ENCODE data around the gene PHTF1.
"Not testable (repeated sequence)": the region's sequence is repeated elsewhere in the genome, so short reads cannot be mapped to it uniquely, and the experiment has no call there.

The PHTF1 gene

GRCh38 chr1:113779542-113779941 lies 20.3 kb upstream of the PHTF1 start:
- H3K4me3 ChIP-seq (ENCODE audit: low read depth, low read length): no peak overlapping the region

- H3K4me3 ChIP-seq (ENCODE audit: low read depth, low read length): no peak overlapping the region
These were observed 18.3 kb upstream of the PHTF1 start for GRCh38 chr1:113777561-113777960.

DNA sequence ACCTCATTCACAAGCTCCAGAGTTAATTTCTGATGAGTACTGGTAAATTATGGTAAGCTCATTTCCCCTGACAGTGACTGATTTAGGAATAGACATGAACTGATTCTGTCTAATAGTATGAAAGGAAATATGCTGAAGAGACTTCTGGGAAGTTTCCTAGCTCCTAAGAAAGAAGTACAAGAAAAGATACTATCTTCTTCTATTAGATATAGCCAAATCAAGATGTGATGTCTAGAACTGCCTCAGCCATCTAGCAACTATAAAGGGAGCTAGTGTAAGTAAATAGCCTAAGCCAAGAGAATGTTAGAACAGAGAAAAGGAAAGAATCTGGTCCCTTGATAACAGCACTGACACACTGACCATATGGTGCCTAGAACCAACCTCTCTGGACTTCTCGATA lies 10.7 kb upstream of the PHTF1 start:
- H3K4me3 ChIP-seq (ENCODE audit: low read depth, low read length): no peak overlapping the region

DNA sequence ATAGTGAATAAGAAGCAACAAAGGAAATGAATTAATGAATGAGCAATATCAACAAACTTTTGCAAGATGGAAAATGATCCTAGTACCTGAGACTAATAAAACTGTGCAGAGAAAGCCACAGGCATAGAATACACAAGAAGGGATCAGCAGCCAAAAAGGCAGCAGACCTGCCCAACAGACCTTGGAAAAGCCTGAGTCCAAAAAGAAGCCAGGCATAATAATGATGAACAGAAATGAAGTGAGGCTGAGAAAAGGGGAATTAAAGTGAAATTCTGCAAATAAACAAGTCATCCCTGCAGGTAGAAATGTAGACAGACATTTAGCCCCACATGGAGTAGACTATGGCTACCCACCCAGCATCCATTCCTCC lies 10.3 kb upstream of the PHTF1 start:
- no peak overlapping the region for H3K4me3 ChIP-seq (ENCODE audit: low read depth, low read length)

DNA sequence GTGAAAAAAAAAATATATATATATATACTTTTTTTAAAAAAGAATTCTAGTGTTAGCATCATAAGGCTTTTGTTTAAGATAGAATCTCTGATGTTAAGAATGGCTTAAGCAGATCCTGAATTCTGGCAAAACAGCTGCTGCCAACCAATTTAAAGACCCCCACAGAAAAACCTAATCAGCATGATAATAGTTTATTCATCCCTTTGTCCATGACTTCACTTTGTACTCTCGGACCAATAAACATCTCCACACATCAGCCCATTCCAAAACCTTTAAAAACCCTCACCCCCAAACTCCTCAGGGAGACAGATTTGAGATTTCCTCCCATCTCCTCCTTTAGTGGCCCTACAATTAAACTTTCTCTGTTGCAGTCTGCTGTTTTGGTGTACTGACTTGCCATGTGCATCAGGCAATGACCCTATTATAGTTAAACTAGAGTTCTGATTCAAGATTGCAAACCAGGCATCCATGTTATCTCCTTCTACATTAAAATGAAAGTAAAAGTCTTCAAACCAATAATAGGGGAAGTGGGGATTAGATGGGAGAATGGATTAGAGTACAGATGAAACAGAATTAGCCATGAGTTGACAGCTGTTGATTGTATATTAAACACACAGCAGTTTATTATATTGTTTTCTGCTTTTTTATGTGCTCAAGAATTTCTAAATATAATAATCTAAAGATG lies 9.8 kb upstream of the PHTF1 start:
- no peak overlapping the region for H3K4me3 ChIP-seq (ENCODE audit: low read depth, low read length)

DNA sequence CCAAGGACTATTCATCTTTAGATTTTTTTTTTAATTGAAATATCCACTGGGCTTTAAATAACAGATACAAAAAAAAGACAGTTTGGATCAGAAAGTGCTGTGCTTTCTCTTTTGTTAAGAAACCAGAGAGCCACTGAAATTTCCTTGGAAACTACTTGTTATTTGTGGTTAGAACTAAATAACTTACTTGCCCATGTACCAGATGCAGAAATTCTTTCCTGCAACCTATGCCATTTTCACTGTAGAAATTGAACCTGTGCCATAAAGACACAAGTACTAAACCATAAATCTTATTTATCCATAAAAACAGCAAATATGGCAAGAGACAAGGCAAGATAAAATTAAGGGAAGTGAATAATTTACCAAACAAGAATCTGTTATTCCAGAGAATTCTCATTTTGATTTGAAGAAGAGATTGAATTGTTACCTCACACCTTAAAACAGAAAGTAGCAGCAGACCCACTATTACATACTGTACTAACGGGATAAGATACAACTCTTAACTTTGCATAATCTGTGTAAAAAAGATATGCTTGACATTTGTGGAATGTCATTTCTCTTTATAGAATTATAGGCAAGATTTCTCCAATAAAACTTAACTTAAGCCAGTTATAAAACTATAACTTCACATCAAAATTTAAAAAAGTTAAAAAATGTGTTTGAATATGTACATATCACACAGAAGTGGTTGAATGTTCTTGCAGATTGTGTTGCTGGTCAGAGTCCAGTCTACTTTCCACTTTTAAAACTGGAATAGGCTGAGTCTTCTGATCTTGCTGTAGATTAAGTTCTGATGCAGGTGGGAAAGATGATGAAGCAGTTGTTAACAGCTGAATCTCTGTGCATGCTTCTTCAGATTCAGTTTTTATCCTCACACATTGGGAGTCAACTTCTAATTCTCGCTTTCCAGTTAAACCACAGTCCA lies 6.3 kb upstream of the PHTF1 start:
- no peak overlapping the region for H3K4me3 ChIP-seq (ENCODE audit: low read depth, low read length)

DNA sequence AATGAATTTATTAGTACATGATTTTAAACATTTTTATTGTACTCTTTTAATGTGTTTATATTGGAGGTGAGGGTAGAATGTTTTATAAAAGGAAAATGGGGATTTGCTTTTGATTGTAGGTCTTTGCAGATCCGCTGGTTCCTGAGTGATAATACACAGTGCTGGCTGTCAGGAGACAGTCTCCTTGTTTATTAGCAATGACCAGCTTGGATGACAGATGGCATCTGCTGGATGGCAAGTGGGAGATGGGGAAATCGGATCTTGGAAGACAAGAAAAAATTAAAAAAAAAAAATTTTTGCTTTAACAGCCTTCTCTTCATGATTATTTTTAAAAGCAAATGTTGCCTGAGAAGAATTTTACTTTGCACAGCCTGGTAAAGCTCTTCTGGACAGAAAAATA lies 4.4 kb upstream of the PHTF1 start:
- H3K4me3 ChIP-seq (ENCODE audit: low read depth, low read length): no peak overlapping the region

DNA sequence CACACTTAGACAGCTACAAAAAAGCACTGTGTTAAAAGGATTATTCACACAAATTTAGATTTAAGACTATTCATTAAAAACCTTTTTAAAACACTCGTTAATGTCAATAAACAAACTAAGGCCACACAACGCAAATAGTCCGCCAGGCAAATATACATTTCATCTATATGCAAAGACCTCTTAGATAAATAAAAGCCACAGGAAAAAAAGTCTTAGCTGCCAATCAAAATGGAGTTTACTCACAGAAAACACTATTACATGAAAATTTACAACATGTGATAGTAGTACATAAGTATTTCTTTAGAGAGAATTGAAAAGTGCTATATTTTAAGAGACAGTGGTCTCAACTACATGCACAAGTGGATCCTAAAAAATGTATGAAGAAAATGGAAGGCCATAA lies 2.7 kb upstream of the PHTF1 start:
- H3K4me3 ChIP-seq (ENCODE audit: low read depth, low read length): no peak overlapping the region

DNA sequence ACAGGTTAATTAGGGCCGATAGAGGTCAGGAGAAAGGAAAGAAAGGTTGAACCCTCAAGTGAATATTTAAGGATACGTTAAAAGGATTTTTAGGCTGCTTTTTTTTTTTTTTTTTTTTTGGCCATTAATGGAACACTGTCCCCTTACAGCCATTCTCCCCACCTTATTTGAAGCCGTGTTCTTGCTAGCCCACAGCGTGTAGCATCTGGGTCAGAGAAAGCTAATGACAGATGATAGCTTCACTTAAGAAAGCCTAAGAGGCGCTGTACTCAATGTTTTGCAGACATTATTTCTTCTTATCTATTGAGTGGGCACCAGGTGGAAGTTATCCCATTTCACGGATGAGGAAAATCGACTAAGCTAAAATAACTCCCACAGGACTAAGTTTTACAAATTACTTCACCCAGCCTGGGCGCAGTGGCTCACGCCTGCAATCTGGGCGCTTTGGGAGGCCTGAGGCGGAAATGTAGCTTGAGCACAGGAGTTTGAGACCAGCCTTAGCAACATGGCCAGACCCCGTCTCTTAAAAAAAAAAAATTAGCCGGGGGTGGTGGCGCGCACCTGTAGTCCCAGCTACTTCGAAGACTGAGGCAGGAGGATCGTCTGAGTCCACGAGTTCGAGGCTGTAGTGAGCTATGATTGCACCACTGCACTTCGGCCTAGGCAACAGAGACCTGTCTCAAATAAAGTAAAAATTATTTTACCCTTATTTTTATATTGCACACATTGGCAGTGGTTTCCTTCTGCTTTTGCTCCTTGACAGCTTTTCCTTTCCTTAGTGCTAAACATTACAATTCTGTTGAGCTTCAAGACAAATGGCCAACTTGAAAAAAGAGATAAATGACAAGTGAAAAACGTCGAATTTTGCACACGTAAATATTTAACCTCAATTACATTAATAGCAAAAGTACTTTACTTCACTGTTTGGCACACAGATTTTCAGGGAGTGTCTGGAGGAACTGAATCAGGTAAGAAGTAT lies 1.1 kb upstream of the PHTF1 start:
- H3K4me3 ChIP-seq (ENCODE audit: low read depth, low read length): peak overlapping the region; percentile 75

GRCh38 chr1:113758631-113759332 lies 504 bp downstream of the PHTF1 start:
- H3K4me3 ChIP-seq (ENCODE audit: low read depth, low read length): peak overlapping the region; percentile 75

DNA sequence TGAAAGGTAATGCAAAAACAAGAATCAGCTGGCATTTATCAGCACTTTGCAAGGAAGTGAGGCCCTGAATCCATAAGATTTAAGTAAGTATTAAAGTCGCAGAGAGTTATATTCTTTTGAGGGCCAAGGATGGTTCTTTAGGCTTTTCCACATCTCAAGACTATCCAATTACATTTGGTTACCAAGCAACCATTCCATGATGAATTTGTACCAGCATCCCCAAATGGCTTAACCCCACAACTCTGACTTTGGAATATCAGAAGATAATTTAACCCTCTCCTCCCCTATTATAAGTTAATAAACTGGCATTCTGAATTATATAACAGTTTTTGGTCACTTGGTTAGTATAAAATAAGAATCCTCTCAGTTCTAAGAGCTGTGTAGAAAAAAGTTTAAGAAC lies 2.8 kb downstream of the PHTF1 start:
- no peak overlapping the region for H3K4me3 ChIP-seq (ENCODE audit: low read depth, low read length)

GRCh38 chr1:113753333-113753732 lies 6.0 kb downstream of the PHTF1 start:
- H3K4me3 ChIP-seq (ENCODE audit: low read depth, low read length): not testable (repeated sequence)

DNA sequence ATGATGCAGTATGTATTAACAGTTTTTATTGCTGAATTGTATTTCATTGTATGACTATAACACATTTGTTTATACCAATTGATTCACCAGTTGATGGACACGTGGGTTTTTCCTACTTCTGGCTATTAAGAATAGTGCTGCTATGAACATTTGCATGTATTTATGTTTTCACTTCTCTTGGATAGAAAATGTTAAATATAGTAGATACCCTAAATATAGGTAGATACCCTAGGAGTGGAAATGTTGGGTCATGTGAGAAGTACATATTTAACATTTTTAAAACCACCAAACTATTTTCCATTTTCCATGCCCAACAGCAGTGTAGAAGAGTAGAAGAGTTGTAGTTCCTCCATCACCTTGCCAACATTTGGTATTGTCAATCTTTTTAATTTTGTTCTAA lies 7.8 kb downstream of the PHTF1 start:
- H3K4me3 ChIP-seq (ENCODE audit: low read depth, low read length): no peak overlapping the region

- no peak overlapping the region for H3K4me3 ChIP-seq (ENCODE audit: low read depth, low read length)
These were observed 8.2 kb downstream of the PHTF1 start for GRCh38 chr1:113751114-113751513.

- no peak overlapping the region for H3K4me3 ChIP-seq (ENCODE audit: low read depth, low read length)
These were observed 9.9 kb downstream of the PHTF1 start for GRCh38 chr1:113749402-113749801.

- no peak overlapping the region for H3K4me3 ChIP-seq (ENCODE audit: low read depth, low read length)
These were observed 11.9 kb downstream of the PHTF1 start for GRCh38 chr1:113747376-113747775.

- H3K4me3 ChIP-seq (ENCODE audit: low read depth, low read length): no peak overlapping the region
These were observed 13.9 kb downstream of the PHTF1 start for GRCh38 chr1:113745425-113745824.

- H3K4me3 ChIP-seq (ENCODE audit: low read depth, low read length): no peak overlapping the region
These were observed 15.2 kb downstream of the PHTF1 start for GRCh38 chr1:113744114-113744513.

DNA sequence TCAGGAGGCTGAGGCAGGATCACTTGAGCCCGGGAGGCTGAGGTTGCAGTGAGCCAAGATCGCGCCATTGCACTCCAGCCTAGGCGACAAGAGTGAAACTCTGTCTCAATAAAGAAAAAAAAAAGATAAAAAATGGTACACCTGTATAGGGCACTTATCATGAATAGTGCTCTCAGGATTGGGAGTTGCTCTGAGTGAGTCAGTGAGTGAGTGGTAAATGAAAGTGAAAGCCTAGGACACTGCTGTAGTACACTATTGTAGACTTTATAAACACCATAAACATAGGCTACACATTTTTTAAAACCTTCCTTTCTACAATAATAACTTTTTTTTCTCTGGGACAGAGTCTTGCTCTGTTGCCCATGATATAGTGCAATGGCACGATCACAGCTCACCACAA lies 16.8 kb downstream of the PHTF1 start:
- no peak overlapping the region for H3K4me3 ChIP-seq (ENCODE audit: low read depth, low read length)

DNA sequence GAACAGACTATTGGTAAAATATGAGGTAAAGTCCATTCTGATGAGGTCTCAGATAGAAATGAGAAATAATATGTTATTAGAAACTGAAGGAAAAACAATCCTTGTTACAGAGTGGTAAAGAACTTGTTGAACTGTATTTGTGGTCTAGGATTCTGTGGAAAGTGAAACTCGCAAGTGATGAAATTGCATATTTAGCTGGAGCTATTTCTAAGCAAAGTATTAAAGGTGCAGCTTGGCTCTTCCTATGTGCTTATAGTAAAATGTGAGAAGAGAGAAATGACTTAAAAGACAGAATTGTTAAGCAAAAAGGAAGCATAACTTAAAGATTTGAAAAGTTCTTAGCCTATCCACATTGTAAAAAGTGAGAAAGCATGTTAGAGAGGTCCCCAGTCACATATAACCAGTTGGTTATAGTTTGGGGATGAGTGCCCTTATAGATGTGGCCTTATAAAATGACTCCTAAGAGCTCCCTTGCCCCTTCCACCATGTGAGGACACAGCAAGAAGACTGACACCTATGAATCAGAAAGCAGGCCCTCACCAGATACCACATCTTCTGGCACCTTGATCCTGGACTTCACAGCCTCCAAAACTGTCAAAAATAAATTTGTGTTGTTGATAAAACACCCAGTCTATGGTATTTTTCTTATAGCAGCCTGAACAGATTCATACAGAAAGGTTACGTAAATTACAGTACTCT lies 24.8 kb downstream of the PHTF1 start:
- no peak overlapping the region for H3K4me3 ChIP-seq (ENCODE audit: low read depth, low read length)

Measured in iPS-11a (cell line).